ENCODE measurements around the gene EEF2KMT.

DNA sequence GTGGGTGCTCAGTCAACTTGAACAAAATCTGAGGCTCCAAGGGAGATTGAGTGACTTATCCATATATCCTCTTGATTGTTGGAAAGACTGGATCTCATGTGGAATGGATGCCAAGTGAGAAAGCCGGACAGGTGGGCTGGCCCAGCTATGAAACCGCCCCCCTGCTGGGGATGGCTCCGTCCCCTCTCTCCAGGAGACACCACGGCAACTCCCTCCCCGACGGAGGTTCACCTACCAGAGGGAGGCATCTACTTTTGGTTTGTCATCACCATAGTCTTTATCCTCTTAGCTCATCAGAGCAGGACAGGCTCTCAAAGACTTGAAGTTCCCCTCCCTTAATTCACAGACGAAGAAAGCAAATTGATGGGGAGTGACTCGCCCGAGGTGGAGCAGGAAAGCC lies 27.7 kb downstream of the EEF2KMT start:
- TF ChIP-seq POLR2A (IDR thresholded peaks at IDR 0.05; ENCODE audit: low read depth, low read length) (no peak), POLR2AphosphoS5 (IDR thresholded peaks at IDR 0.05; ENCODE audit: low read depth, low read length) (no peak)

All from GM12891 (cell line).